Osteoblast (primary cell): ENCODE results near the gene FUT3. TPM values are rescaled to one million over a fixed set of nuclear protein-coding genes. Genes with fewer than 3 reads are reported as not detected.

Source experiments
- DNase-seq: peaks from one replicate; pipeline ENCODE4 v3.0.0; 2011; ENCODE audit warnings: low spot score, mixed read lengths; ENCODE audit not compliant: insufficient read length; ENCODE audit errors: missing footprints
- H2AFZ ChIP-seq: 2 replicates; pipeline ENCODE4 v1.6.0; 2011; ENCODE audit warnings: mild to moderate bottlenecking, low read length
- H3K27ac ChIP-seq: 2 replicates; pipeline ENCODE4 v1.5.1; 2011; ENCODE audit warnings: mild to moderate bottlenecking, low read depth, low read length, moderate library complexity
- H3K27me3 ChIP-seq: 2 replicates; pipeline ENCODE4 v1.6.0; 2012; ENCODE audit warnings: mild to moderate bottlenecking, control low read depth, inconsistent platforms, low read length, moderate library complexity; ENCODE audit not compliant: insufficient read depth
- H3K36me3 ChIP-seq: 2 replicates; pipeline ENCODE4 v1.5.1; 2011; ENCODE audit warnings: mild to moderate bottlenecking, low read length, control low read depth, moderate library complexity; ENCODE audit not compliant: insufficient read depth
- H3K4me1 ChIP-seq: 2 replicates; pipeline ENCODE4 v1.5.1; 2011; ENCODE audit warnings: mild to moderate bottlenecking, low read length, control low read depth, moderate library complexity; ENCODE audit not compliant: insufficient read depth
- H3K4me2 ChIP-seq: 2 replicates; pipeline ENCODE4 v1.6.0; 2011; ENCODE audit warnings: mild to moderate bottlenecking, low read length; ENCODE audit not compliant: insufficient read depth
- H3K4me3 ChIP-seq: fragments of 200-600 bp; sonication (generic); 3 replicates; pipeline ENCODE4 v1.5.1; 2012; ENCODE audit warnings: mild to moderate bottlenecking, low read length, inconsistent platforms; ENCODE audit not compliant: insufficient read depth
- H3K79me2 ChIP-seq: 2 replicates; pipeline ENCODE4 v1.6.0; 2012; ENCODE audit warnings: mild to moderate bottlenecking, low read length, control low read depth, inconsistent platforms; ENCODE audit not compliant: insufficient read depth
- H3K9me3 ChIP-seq: 2 replicates; pipeline ENCODE4 v1.5.1; 2011; ENCODE audit warnings: low read depth, low read length, control low read depth
- H4K20me1 ChIP-seq: 2 replicates; pipeline ENCODE4 v1.6.0; 2012; ENCODE audit warnings: mild to moderate bottlenecking, low read length, control low read depth; ENCODE audit not compliant: insufficient read depth
- total RNA-seq: library from RNA; depleted of rRNA; stranded (reverse); fragments of >200 nt; gene quantifications from 2 replicates; pipeline ENCODE4 v1.2.3, GENCODE V29; 2012
- TF ChIP-seq, protein P1 (sequence below): IDR thresholded peaks from 2 replicates; pipeline ENCODE4 v1.5.1; 2011; ENCODE audit warnings: mild to moderate bottlenecking, low read depth, low read length, moderate library complexity; ENCODE audit errors: extremely low read depth

Gene FUT3
- total RNA-seq, 1 donor = not detected

GRCh38 chr19:5891938-5892771, 40.9 kb upstream of the FUT3 start:
- Histone ChIP-seq H3K4me2 (no peak overlapping the region), H4K20me1 (peaks cover 22% of the 10 kb centered on the region), H3K4me3 (no peak overlapping the region), H3K4me1 (peaks cover 4% of the 10 kb centered on the region), H3K36me3 (peaks cover 4% of the 10 kb centered on the region), H2AFZ (no peak overlapping the region), H3K79me2 (peaks cover 2% of the 10 kb centered on the region), H3K27ac (no peak overlapping the region), H3K27me3 (peaks cover 24% of the 10 kb centered on the region), H3K9me3 (no peaks in the 10 kb centered on the region)
- TF ChIP-seq, protein P1, sequence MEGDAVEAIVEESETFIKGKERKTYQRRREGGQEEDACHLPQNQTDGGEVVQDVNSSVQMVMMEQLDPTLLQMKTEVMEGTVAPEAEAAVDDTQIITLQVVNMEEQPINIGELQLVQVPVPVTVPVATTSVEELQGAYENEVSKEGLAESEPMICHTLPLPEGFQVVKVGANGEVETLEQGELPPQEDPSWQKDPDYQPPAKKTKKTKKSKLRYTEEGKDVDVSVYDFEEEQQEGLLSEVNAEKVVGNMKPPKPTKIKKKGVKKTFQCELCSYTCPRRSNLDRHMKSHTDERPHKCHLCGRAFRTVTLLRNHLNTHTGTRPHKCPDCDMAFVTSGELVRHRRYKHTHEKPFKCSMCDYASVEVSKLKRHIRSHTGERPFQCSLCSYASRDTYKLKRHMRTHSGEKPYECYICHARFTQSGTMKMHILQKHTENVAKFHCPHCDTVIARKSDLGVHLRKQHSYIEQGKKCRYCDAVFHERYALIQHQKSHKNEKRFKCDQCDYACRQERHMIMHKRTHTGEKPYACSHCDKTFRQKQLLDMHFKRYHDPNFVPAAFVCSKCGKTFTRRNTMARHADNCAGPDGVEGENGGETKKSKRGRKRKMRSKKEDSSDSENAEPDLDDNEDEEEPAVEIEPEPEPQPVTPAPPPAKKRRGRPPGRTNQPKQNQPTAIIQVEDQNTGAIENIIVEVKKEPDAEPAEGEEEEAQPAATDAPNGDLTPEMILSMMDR = peak; percentile 62
- peak; percentile 94 for DNase-seq

GRCh38 chr19:5891572-5891937, 40.3 kb upstream of the FUT3 start:
- Histone ChIP-seq H3K4me2 (no peak overlapping the region), H3K27me3 (peaks cover 24% of the 10 kb centered on the region), H3K4me1 (peaks cover 4% of the 10 kb centered on the region), H2AFZ (no peak overlapping the region), H3K27ac (no peak overlapping the region), H3K79me2 (no peaks in the 10 kb centered on the region), H3K9me3 (no peaks in the 10 kb centered on the region), H4K20me1 (peaks cover 16% of the 10 kb centered on the region), H3K4me3 (no peak overlapping the region), H3K36me3 (peaks cover 2% of the 10 kb centered on the region)
- DNase-seq = peak; percentile 74
- TF ChIP-seq, protein P1 = no peak

- H3K27ac ChIP-seq = no peak overlapping the region
- peak; percentile 88 for DNase-seq
Measured at GRCh38 chr19:5890099-5890498, 38.9 kb upstream of the FUT3 start.

More at GRCh38 chr19:5890099-5890498, 38.9 kb upstream of the FUT3 start:
- Histone ChIP-seq H3K9me3 (no peaks in the 10 kb centered on the region), H3K4me1 (peaks cover 4% of the 10 kb centered on the region), H3K4me3 (no peak overlapping the region), H4K20me1 (peaks cover 10% of the 10 kb centered on the region), H3K36me3 (no peaks in the 10 kb centered on the region), H3K4me2 (no peak overlapping the region), H2AFZ (no peak overlapping the region), H3K27me3 (peaks cover 24% of the 10 kb centered on the region), H3K79me2 (no peaks in the 10 kb centered on the region)
- TF ChIP-seq, protein P1 = no peak
